SJSA1 (cell line): Measurements from ENCODE around the gene TSHR. TPM values are rescaled to one million over a fixed set of nuclear protein-coding genes. Genes with fewer than 3 reads are reported as not detected.
"Not testable (repeated sequence)": the region's sequence is repeated elsewhere in the genome, so short reads cannot be mapped to it uniquely, and the experiment has no call there.

Source experiments
- DNase-seq, 2 experiments: peaks; one replicate each; pipeline ENCODE4 v3.0.0-alpha.2; 2015 to 2020; ENCODE audit warnings: low spot score in 2 of 2, low read depth in 1 of 2
- H3K27ac ChIP-seq: fragments of 250-450 bp; sonication (Bioruptor Pico); 2 replicates; pipeline ENCODE4 v1.5.1; 2020; ENCODE audit warnings: mild to moderate bottlenecking, moderate library complexity
- H3K27me3 ChIP-seq: fragments of 250-450 bp; sonication (Bioruptor Pico); replicated peaks from 2 replicates; pipeline ENCODE4 v1.5.1; 2020; ENCODE audit warnings: mild to moderate bottlenecking, moderate library complexity
- H3K36me3 ChIP-seq: fragments of 250-450 bp; sonication (Bioruptor Pico); 2 replicates; pipeline ENCODE4 v1.5.1; 2020; ENCODE audit warnings: mild to moderate bottlenecking
- H3K4me1 ChIP-seq: fragments of 250-450 bp; sonication (Bioruptor Pico); replicated peaks from 2 replicates; pipeline ENCODE4 v1.6.1; 2021; ENCODE audit warnings: mild to moderate bottlenecking
- H3K4me3 ChIP-seq: fragments of 250-450 bp; sonication (Bioruptor Pico); 2 replicates; pipeline ENCODE4 v1.5.1; 2020; ENCODE audit warnings: mild to moderate bottlenecking
- H3K9me3 ChIP-seq: fragments of 250-450 bp; sonication (Bioruptor Pico); replicated peaks from 2 replicates; pipeline ENCODE4 v1.5.1; 2020; ENCODE audit warnings: mild to moderate bottlenecking
- total RNA-seq: library from RNA; depleted of rRNA; stranded (reverse); fragments of >200 nt; shearing (Covaris generic); gene quantifications from 2 replicates; pipeline ENCODE4 v1.2.3, GENCODE V29; 2014

The TSHR gene
- total RNA-seq, 1 experiment from 2014 or later = not detected

DNA sequence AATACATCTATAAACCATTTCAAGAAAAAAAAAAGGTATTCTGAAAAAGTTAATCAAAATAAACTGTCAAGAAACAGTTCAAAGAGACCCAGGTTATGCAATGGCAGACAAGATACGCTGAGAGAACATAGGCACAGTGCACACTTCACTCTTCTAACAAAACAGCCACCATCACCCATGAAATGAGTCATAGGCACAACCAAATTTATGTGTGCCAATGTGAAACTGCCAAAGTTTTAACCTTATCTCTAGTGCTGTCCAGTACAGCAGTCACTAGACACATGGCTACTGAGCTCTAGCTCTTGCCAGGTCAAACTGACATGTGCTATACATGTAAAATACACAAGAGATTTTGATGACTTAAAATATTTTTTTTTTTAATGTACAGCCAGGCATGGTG is 15.3 kb upstream of the TSHR start:
- no peaks in the 10 kb centered on the region for H3K27me3 ChIP-seq
- peaks cover 3% of the 10 kb centered on the region; the same call in 1 of the 2 replicates for H3K36me3 ChIP-seq
- no peaks in the 10 kb centered on the region for H3K9me3 ChIP-seq
- no peak overlapping the region for H3K4me3 ChIP-seq
- no peak for DNase-seq
- peaks cover 16% of the 10 kb centered on the region for H3K4me1 ChIP-seq
- H3K27ac ChIP-seq = no peak overlapping the region

- no peaks in the 10 kb centered on the region for H3K9me3 ChIP-seq
- H3K27ac ChIP-seq = peak within 1 kb of the TSS; percentile 36
- H3K36me3 ChIP-seq = peaks cover 3% of the 10 kb centered on the region; the same call in 1 of the 2 replicates
- DNase-seq = peak; percentile 93 to 95
- peak within 1 kb of the TSS; percentile 55 for H3K4me3 ChIP-seq
- H3K27me3 ChIP-seq = no peaks in the 10 kb centered on the region
- peaks cover 16% of the 10 kb centered on the region for H3K4me1 ChIP-seq
Observed at GRCh38 chr14:80941241-80942185, 13.9 kb upstream of the TSHR start, which contains the start of gene CEP128. TSS of gene CEP128 (minus strand) at chr14:80941738.

GRCh38 chr14:80942191-80942600 is 13.2 kb upstream of the TSHR start:
- Histone ChIP-seq H3K4me1 (peaks cover 16% of the 10 kb centered on the region), H3K27ac (peak overlapping the region; percentile 16; the same call in 1 of the 2 replicates), H3K9me3 (no peaks in the 10 kb centered on the region), H3K27me3 (no peaks in the 10 kb centered on the region), H3K36me3 (peaks cover 3% of the 10 kb centered on the region; the same call in 1 of the 2 replicates), H3K4me3 (peak overlapping the region; percentile 55)
- DNase-seq = no peak

DNA sequence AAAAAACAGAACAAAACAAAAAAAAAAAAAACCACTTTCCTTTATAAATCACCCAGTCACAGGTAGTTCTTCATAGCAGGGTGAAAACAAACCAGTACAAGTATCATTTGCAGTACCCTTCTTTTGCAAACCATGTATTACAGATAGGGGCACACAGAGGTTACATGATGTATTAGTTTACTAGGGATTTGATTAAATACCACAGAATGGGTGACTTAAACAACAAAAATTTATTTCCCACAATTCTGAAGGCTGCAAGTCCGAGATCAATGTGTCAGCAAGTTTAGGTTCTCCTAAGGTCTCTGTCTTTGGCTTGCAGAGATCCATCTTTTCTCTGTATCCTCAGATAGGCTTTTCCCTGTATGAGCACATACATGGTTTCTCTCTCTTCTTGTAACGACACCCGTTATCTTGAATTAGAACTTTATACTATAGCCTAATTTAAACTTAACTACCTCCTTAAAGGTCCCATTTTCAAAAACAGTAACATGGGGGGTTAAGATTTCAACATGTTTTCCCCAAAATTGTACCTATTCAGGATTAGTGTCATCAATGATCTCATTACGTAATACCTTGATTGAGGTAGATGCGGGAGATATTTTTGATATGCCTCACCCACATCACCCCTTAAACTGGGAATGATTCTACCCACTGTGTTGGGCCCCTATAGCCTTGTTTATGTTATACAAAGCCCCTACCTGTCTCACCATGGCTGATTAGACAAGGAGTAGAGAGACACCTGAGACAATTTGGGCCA is 10.4 kb upstream of the TSHR start:
- H3K4me3 ChIP-seq = no peak overlapping the region
- H3K27ac ChIP-seq = no peak overlapping the region
- H3K4me1 ChIP-seq = peaks cover 16% of the 10 kb centered on the region
- H3K36me3 ChIP-seq = no peaks in the 10 kb centered on the region
- no peaks in the 10 kb centered on the region for H3K27me3 ChIP-seq
- DNase-seq = no peak
- no peaks in the 10 kb centered on the region for H3K9me3 ChIP-seq

- DNase-seq = no peak
Observed at GRCh38 chr14:80946187-80946586, 9.2 kb upstream of the TSHR start.

DNA sequence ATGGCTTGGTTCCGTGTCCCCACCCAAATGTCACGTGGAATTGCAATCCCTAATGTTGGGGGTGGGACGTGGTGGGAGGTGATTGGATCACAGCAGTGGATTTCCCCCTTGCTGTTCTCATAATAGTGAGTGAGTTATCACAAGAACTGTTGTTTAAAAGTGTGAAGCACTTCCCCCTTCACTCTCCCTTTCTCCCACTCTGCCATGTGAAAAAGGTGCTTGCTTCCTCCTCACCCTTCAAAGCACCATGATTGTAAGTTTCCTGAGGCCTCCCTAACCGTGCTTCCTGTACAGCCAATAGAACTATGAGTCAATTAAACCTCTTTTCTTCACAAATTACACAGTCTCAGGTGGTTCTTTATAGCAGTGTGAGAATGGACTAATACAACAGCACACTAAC is 8.6 kb upstream of the TSHR start:
- H3K27ac ChIP-seq = no peak overlapping the region
- peaks cover 16% of the 10 kb centered on the region for H3K4me1 ChIP-seq
- no peaks in the 10 kb centered on the region for H3K9me3 ChIP-seq
- H3K27me3 ChIP-seq = no peaks in the 10 kb centered on the region
- H3K36me3 ChIP-seq = no peaks in the 10 kb centered on the region
- H3K4me3 ChIP-seq = no peak overlapping the region
- DNase-seq = no peak

More at GRCh38 chr14:80946187-80946586, 9.2 kb upstream of the TSHR start:
- Histone ChIP-seq H3K4me1 (peaks cover 16% of the 10 kb centered on the region), H3K27ac (no peak overlapping the region), H3K36me3 (no peaks in the 10 kb centered on the region), H3K9me3 (no peaks in the 10 kb centered on the region), H3K27me3 (no peaks in the 10 kb centered on the region), H3K4me3 (no peak overlapping the region)

- DNase-seq = no peak
- peaks cover under 1% of the 10 kb centered on the region; the same call in 1 of the 2 replicates for H3K4me1 ChIP-seq
- H3K27ac ChIP-seq = no peak overlapping the region
- H3K9me3 ChIP-seq = no peaks in the 10 kb centered on the region
- H3K4me3 ChIP-seq = no peak overlapping the region
- no peaks in the 10 kb centered on the region for H3K27me3 ChIP-seq
- H3K36me3 ChIP-seq = no peaks in the 10 kb centered on the region
Observed at GRCh38 chr14:80948291-80948690, 7.1 kb upstream of the TSHR start.

DNA sequence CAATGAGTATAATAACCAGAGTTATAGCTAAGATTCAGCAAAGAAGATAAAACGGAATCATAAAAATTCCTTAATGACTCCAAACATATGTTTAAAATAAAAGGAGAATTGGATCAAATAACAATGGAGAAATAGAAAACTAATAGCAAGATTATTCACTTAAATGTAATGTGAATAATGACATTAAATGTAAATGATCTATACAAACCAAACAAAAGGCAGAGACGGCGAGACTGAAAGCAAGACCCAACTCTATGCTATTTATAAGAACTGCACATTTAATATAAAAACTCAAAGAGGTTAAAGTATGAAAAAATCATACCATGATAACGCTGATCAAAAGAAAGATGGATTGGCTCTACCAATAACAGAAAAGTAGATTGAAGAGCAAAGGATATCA is 3.9 kb upstream of the TSHR start:
- DNase-seq = no peak
- Histone ChIP-seq H3K4me1 (0 out of 2 replicates have a peak, but pooled peaks cover 3% of the 10 kb centered on the region), H3K36me3 (no peaks in the 10 kb centered on the region), H3K9me3 (no peaks in the 10 kb centered on the region), H3K27ac (no peak overlapping the region), H3K27me3 (no peaks in the 10 kb centered on the region; the same call in 1 of the 2 replicates), H3K4me3 (no peak overlapping the region)

DNA sequence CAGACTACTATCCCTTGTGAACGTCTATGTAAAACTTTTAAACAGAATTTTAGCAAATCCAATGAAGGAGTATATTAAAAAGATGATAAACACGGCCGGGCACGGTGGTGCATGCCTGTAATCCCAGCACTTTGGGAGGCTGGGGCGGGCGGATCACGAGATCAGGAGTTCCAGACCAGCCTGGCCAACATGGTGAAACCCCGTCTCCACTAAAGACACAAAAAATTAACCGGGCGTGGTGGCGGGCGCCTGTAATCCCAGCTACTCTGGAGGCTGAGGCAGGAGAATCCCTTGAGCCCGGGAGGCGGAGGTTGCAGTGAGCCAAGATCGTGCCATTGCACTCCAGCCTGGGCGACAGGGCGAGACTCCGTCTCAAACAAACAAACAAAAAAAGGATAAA is 2.2 kb upstream of the TSHR start:
- DNase-seq, H3K4me1 ChIP-seq, H3K27me3 ChIP-seq, H3K27ac ChIP-seq, H3K36me3 ChIP-seq, H3K4me3 ChIP-seq, H3K9me3 ChIP-seq: not testable (repeated sequence)

DNA sequence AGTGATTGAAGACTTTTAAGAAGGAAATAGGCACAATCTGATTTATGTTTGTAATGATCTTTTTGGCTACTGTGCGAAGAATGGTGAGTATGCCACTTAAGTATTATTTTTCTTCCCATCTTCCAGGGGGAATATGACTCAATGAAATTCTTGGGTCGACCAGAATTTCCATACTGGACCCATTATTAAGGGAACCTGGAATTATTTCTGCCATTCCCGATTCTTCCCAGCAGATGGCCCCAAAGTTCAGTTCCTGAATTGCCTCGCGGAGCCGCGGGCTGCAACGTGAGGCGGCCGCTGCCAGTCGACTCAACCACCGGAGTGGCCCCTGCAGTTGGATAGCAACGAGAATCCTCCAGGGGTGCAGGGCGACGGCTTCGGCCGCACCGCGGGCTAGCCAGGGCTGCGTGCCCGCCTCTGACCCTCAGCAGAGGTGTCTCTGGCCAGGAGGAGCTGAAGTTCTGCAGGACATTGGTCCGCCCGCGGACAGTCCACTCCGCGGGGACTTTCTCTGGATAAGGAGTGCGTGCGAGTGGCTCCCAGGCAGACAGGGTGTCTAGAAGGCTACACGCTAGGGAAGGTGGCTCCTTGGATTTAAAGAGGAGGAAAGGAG is 628 bp upstream of the TSHR start:
- H3K36me3 ChIP-seq = no peaks in the 10 kb centered on the region
- DNase-seq = peak; percentile 48 to 68
- H3K9me3 ChIP-seq = no peaks in the 10 kb centered on the region
- no peak overlapping the region for H3K27ac ChIP-seq
- H3K27me3 ChIP-seq = no peaks in the 10 kb centered on the region; the same call in 1 of the 2 replicates
- H3K4me3 ChIP-seq = peak overlapping the region; percentile 30
- H3K4me1 ChIP-seq = 0 out of 2 replicates have a peak, but pooled peaks cover 3% of the 10 kb centered on the region

DNA sequence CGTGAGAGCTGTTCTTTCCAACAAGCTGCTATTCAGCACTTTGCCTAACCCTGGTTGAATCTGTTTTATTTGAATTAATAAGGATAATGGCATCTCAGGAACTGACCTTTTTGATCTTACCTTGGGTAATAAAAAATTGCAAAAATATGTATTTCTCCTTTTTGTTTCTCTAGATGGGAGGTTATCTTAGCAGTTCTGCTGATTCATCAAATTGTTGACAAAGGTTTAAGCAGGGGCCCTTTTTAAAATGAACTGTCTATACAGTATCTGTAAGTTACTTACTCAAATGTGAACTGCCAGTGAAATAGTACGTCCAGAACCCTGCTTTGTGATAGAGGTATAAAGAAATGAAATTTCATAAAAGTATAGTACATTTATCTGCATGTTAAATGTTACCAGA is 681 bp downstream of the TSHR start:
- no peak for DNase-seq
- H3K4me3 ChIP-seq = no peak overlapping the region
- 0 out of 2 replicates have a peak, but pooled peaks cover 3% of the 10 kb centered on the region for H3K4me1 ChIP-seq
- H3K27ac ChIP-seq = no peak overlapping the region
- H3K36me3 ChIP-seq = no peaks in the 10 kb centered on the region
- no peaks in the 10 kb centered on the region for H3K9me3 ChIP-seq
- no peaks in the 10 kb centered on the region; the same call in 1 of the 2 replicates for H3K27me3 ChIP-seq

GRCh38 chr14:80956922-80957321 is 1.5 kb downstream of the TSHR start:
- H3K27me3 ChIP-seq = no peaks in the 10 kb centered on the region; the same call in 1 of the 2 replicates
- DNase-seq = no peak
- no peak overlapping the region for H3K27ac ChIP-seq
- 0 out of 2 replicates have a peak, but pooled peaks cover 3% of the 10 kb centered on the region for H3K4me1 ChIP-seq
- no peaks in the 10 kb centered on the region for H3K36me3 ChIP-seq
- H3K4me3 ChIP-seq = no peak overlapping the region
- H3K9me3 ChIP-seq = no peaks in the 10 kb centered on the region

DNA sequence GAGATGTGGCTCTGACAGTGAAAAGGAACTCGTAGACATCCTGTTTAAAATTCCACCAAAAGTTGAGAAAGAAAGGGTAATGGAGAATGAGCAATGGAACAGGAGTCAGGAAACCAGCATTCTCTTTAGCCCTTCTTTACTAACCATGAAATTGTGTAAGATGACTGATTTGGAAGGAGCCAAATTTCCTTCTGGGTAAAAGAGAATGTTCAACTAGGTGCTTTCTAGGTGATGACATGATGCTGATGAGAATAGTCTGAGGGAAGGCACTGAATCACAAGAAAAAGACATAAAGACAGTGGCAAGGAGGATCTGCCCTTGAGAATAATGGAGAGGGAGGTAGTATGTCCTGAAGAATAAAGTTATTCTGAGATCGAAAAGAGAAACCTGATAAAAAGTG is 2.2 kb downstream of the TSHR start:
- no peaks in the 10 kb centered on the region for H3K36me3 ChIP-seq
- H3K27me3 ChIP-seq = no peaks in the 10 kb centered on the region; the same call in 1 of the 2 replicates
- H3K9me3 ChIP-seq = no peaks in the 10 kb centered on the region
- DNase-seq = no peak
- no peak overlapping the region for H3K27ac ChIP-seq
- 0 out of 2 replicates have a peak, but pooled peaks cover 3% of the 10 kb centered on the region for H3K4me1 ChIP-seq
- no peak overlapping the region for H3K4me3 ChIP-seq
